T47D (cell line): Measurements from ENCODE around the gene IFNK.
"Not testable (repeated sequence)": the region's sequence is repeated elsewhere in the genome, so short reads cannot be mapped to it uniquely, and the experiment has no call there.

Experiments used
- DNase-seq, 2 experiments: peaks; one replicate each; pipeline versions ENCODE4 v3.0.0 to v3.0.0-alpha.2; 2011 to 2012; ENCODE audit warnings: low read depth in 1 of 2, low spot score in 1 of 2
- JUND ChIP-seq: IDR thresholded peaks from 2 replicates; pipeline ENCODE4 v1.6.1; 2012; ENCODE audit warnings: low read depth
- in situ Hi-C: cut with HindIII; loops from 2 replicates; pipeline ENCODE4 v1.10.0; 2016; ENCODE audit warnings: low sequenced_read_pairs, low pct_unique_long_range_greater_than_20kb

IFNK gene

DNA sequence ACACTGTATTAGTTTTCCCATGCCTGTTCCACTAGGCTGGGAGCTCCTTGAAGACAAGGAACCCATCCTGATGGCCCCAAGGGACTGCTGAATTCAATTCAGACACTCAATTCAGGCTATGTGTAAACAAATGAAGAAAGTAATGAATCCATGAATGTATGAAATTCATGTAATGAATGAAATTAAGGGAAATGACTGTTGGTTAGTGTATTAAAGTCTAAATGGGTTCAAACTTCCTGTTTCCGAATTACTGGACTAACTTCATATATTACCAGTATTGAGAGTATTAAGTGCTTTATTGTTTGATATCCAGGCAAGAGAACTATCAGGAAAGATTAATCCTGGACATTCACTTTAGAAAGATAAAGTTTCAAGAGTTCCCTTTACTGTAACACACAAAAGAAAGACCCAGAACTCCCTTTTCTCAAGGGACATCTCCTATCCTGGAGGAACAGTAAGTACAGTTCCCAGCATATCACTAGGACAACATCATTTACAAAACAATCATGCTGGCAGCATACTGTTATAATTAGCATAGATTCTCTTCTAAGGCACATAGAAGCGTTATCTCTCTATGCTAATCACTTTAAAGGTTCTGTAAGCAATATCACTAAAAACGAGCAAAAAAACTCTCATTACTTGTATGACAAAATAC lies 28.5 kb upstream of the IFNK start:
- TF ChIP-seq JUND = no peak
- no peak for DNase-seq
- in situ Hi-C loops = no loop called here

DNA sequence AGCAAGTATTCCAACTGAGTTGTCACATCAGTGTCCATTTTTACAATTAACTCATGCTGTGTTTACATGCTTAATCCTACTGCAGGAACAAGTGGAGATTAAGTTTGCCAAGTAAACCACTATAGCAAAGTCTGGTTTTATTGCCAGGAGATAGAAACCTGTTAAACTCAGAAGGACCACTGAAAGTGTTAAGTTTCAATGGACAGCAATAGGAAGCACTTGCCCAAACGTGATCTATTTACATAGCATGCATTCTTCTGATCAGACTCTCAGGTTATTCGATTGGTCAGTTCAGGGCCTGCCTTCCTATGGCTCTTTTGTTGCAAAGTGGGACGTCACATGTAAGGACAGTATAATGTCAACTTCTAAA lies 28.0 kb upstream of the IFNK start:
- TF ChIP-seq JUND = no peak
- in situ Hi-C loops = no loop called here
- DNase-seq = peak in 1 of 2 experiments; percentile 27

DNA sequence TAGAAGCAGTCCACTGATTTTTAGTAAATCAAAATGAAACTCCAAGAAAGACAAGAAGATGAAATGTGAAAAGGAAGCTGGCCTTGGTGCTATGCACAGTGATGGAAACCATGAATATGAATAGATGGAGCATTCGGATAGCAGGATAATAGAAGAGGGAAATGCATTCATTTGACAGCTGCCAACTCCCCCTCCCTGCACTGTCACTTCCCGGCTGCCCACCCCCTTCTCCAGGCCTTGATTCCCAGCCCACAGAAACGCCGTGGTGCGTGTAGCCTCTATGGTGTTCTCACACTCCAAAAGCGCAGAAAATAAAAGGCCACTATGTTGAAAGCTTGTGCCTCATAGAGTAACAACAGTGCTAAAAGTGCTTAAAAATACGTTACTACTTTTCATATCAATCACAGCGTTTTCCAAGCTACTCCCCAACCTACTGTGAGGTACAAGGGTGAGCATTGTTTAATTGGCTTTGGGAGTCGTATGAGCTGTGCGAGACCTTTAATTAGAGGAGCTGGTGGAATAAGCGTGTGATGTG lies 26.1 kb upstream of the IFNK start:
- DNase-seq = no peak
- in situ Hi-C loops = no loop called here
- no peak for TF ChIP-seq JUND

DNA sequence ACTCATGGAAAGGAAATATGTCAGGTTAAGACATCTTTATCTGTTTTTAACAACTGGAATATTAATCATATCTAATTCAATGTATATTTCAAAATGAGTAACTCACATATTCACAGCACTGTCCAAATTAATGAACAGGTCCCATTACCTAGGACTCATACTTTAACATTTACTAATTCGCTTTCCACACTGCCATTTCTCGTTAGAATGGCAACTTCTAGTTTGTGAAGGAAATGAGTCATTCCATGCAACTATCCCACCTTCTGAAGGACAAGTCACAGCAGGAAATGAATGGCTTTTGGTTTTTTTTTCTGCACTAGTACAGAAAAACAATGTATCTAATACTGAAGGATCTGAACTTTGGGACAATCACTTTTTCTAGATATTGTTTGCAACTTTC lies 24.6 kb upstream of the IFNK start:
- TF ChIP-seq JUND = no peak
- DNase-seq = no peak
- in situ Hi-C loops = no loop called here

- in situ Hi-C loops, DNase-seq: not testable (repeated sequence)
Observed at GRCh38 chr9:27500902-27501301, 23.2 kb upstream of the IFNK start.

GRCh38 chr9:27503623-27504022 lies 20.5 kb upstream of the IFNK start:
- in situ Hi-C loops = no loop called here
- no peak for TF ChIP-seq JUND
- no peak for DNase-seq

DNA sequence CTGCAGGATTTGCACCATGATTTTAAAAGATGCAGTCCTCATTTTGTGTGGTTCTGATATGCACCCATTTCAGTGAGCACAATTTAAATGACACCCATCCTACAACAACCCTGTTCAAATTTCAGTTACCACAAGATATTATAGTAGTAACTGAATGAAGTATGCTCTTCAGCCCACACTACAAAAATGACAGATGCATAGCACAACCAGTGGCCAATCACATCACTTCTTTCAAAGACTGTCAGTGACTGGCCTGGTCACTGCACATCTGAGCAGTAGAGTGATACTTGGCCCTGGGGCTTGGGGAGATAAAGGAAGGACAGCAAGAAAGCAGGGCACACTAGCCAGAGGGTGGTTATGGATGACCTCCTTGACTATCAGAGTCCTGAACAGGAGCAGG lies 19.8 kb upstream of the IFNK start:
- TF ChIP-seq JUND = no peak
- in situ Hi-C loops = no loop called here
- DNase-seq = no peak

DNA sequence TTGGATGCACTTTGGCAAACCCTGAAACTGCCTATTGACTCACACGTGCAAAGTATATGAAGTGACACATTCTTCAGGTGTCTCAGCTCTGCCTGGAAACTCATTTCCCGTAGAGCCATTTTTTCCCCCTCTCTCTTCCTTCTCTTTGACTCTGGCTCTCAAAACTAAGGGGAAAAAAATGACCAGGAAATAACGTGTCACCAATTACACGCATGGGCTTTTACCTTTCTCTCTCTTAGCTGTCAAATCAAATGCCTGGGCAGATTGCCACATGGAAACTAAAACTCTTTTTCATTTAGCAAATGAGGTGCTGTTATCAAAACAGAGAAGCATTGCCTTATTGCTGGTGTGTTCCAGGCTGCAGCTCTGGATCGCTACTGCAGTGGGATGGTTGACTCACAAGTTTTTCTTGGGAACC lies 18.3 kb upstream of the IFNK start:
- DNase-seq = no peak
- no peak for TF ChIP-seq JUND
- in situ Hi-C loops = no loop called here

- in situ Hi-C loops = no loop called here
- DNase-seq = no peak
- no peak for TF ChIP-seq JUND
Observed at GRCh38 chr9:27506981-27507380, 17.1 kb upstream of the IFNK start.

DNA sequence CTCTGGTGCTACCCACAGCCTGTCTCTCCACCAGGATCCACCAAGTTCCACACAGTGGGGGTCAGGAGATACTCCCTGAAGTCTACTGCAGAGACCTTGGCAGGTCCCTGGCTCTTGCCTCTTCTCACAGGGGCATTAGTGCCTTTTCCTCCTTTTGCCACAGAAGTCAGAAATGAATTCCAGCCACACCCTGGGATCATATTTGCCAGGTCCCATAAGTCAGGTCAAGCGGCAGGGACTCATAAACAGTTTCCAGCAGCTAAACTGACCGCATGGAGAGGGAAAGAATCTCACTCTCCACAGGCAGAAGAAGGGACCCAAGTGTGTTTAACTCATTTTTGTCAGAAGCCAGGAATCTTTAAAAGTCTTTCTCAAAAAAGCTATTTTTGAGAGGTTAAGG lies 13.3 kb upstream of the IFNK start:
- no peak for TF ChIP-seq JUND
- no peak for DNase-seq
- in situ Hi-C loops = no loop called here

- in situ Hi-C loops = no loop called here
- DNase-seq = no peak
Observed at GRCh38 chr9:27511771-27512170, 12.3 kb upstream of the IFNK start.

DNA sequence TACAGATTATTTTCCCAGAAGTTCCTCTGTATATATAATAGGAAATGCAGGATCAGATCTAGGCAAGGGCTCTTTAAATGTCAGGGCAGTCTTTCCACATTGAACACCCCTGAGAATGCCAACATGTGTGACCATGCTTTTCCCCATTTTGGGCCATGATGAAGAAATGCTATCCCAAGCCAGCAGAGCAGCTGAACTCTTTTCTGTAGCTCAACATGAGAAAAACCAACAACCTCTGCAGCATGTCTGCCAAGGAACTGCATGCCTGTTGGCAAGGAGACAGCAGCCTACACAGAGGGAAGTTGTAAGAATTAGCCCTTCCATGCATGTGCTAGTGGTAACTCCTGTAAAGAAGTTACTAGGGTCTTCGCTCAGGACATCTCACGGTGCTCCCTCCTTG lies 9.5 kb upstream of the IFNK start:
- in situ Hi-C loops = no loop called here
- no peak for DNase-seq
- TF ChIP-seq JUND = no peak

More at GRCh38 chr9:27511771-27512170, 12.3 kb upstream of the IFNK start:
- TF ChIP-seq JUND = no peak

DNA sequence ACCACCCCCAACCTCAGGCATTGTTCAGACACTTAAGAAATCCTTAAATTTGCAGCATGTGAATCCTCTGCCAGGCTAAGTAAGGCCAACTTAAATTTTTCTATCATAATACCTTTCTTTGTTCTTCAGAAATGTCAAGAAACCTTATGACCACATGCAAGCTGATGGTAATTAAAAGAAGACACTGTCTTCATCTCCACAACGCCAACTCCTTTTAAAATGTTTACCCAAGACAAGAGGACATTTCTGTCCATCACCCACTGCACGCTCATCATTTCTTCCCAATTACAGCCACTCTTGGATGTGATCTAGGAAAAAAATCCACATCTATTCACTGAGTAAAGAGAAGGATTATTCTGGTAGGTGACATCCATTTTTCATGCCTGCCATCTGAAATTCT lies 6.1 kb upstream of the IFNK start:
- in situ Hi-C loops = no loop called here
- DNase-seq = no peak
- no peak for TF ChIP-seq JUND

GRCh38 chr9:27518809-27519208 lies 5.3 kb upstream of the IFNK start:
- in situ Hi-C loops = no loop called here
- TF ChIP-seq JUND = no peak
- no peak for DNase-seq
